Body of pancreas (tissue), 4 donors: Measurements from ENCODE around the gene ARL5C.

Source experiments
- POLR2A ChIP-seq, 3 donors: fragments of 450-650 bp; IDR thresholded peaks; one replicate each; pipeline ENCODE4 v1.6.1; 2016; ENCODE audit warnings: antibody characterized with exemption in 3 of 3, mild to moderate bottlenecking in 2 of 3
- TF ChIP-seq, protein P1 (sequence below), 7 experiments: fragments of 450-650 bp in 4 of 7; fragments of 200-600 bp in 3 of 7; sonication (generic) in 3 of 7; IDR thresholded peaks; one replicate each; pipeline ENCODE4 v1.5.1; 2016 to 2019; ENCODE audit warnings: antibody characterized with exemption in 7 of 7

DNA sequence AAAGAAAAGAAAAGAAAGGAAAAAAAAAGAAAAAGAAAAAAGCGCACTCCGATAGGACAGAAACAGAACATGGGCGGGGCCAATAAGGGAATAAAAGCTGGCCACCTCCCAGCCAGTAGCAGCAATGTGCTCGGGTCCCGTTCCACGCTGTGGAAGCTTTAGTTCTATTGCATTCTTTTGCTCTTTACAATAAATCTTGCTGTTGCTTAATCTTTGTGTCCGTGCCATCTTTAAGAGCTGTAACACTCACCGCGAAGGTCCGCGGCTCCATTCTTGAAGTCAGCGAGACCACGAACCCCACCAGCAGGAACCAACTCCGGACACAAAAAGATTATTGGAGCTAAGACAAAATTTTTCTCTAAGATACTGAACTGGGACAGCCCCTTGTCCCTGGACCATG lies 3.1 kb upstream of the ARL5C start:
- TF ChIP-seq, protein P1, sequence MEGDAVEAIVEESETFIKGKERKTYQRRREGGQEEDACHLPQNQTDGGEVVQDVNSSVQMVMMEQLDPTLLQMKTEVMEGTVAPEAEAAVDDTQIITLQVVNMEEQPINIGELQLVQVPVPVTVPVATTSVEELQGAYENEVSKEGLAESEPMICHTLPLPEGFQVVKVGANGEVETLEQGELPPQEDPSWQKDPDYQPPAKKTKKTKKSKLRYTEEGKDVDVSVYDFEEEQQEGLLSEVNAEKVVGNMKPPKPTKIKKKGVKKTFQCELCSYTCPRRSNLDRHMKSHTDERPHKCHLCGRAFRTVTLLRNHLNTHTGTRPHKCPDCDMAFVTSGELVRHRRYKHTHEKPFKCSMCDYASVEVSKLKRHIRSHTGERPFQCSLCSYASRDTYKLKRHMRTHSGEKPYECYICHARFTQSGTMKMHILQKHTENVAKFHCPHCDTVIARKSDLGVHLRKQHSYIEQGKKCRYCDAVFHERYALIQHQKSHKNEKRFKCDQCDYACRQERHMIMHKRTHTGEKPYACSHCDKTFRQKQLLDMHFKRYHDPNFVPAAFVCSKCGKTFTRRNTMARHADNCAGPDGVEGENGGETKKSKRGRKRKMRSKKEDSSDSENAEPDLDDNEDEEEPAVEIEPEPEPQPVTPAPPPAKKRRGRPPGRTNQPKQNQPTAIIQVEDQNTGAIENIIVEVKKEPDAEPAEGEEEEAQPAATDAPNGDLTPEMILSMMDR (IDR thresholded peaks at IDR 0.05), result no peak
- no peak for TF ChIP-seq POLR2A (IDR thresholded peaks at IDR 0.05)
